ENCODE data around the gene DHRS4L2. TPM values are rescaled to one million over a fixed set of nuclear protein-coding genes. Genes with fewer than 3 reads are reported as not detected.

The DHRS4L2 gene
- total RNA-seq, result 6.7 and 8.3 TPM in 2 replicates

DNA sequence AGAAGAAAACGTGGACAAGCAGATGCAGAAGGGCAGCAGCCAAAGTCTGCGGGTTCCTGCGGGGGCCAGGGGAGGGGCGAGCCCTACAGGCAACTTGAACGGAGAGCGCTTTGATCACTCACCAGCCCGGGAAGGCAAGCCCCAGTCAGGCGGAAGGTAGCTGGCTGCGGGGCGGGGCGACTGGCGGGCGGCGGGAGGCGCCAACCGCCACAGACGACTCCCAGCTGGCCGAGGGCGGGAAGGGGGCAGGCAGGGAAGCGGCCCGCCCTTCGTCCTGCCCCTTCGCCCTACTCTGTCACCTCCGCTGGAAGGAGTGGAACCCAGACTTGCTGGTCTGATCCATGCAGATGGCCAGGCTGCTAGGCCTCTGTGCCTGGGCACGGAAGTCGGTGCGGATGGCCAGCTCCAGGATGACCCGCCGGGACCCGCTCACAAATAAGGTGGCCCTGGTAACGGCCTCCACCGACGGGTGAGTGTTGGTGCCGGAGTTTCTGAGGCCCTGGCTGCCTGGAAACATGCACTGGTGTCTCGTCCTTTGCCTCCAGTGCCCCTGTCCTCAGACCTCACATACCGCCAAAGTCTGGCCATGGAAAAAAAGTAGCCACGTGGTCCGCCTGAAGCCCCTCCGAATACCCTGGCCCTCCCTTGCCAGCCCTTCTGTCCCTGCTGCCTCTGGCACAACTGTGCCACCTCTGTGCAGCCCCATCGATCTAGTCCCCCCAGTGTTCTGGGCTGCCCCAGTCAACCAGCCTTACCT, at the start of gene DHRS4L2:
DHRS4L2 (plus strand) TSS at position 323 of the 757 bp plus-strand sequence; CDS start at position 342, 19 bp downstream.

GRCh38 chr14:23953464-23954278, 35.1 kb upstream of the DHRS4L2 start, which contains the start of gene DHRS4:
Gene DHRS4, plus strand, starts transcription at chr14:23953770. Its CDS starts 19 bp downstream, at chr14:23953789.

GRCh38 chr14:24051789-24052655, 63.3 kb downstream of the DHRS4L2 start, which contains the start of gene CARMIL3:
Gene CARMIL3, plus strand, starts transcription at chr14:24052009. Its CDS starts 145 bp downstream, at chr14:24052154.

Other genes starting within 250 kb of the DHRS4L2 start
- 24.7 and 32.4 TPM in 2 replicates for gene DHRS4, start 35.2 kb upstream of the DHRS4L2 start, total RNA-seq
- 0.05 TPM in 1 of 2 replicates, not detected in the other for gene CARMIL3, start 63.1 kb downstream of the DHRS4L2 start, total RNA-seq
- not detected in 2 replicates for gene CPNE6, start 82.6 kb downstream of the DHRS4L2 start, total RNA-seq
- gene PCK2, start 105.4 kb downstream of the DHRS4L2 start, total RNA-seq, result 26.7 TPM in 2 replicates
- 48.4 and 54.9 TPM in 2 replicates for gene DCAF11, start 125.8 kb downstream of the DHRS4L2 start, total RNA-seq
- 0.30 and 0.69 TPM in 2 replicates for gene NRL, start 126.0 kb downstream of the DHRS4L2 start, total RNA-seq
- not detected in 2 replicates for gene FITM1, start 141.7 kb downstream of the DHRS4L2 start, total RNA-seq
- gene PSME1, start 147.3 kb downstream of the DHRS4L2 start, total RNA-seq, result 81.2 and 85.5 TPM in 2 replicates
- gene EMC9, start 152.7 kb downstream of the DHRS4L2 start, total RNA-seq, result 10.4 and 16.6 TPM in 2 replicates
- 63.5 and 65.1 TPM in 2 replicates for gene PSME2, start 157.7 kb downstream of the DHRS4L2 start, total RNA-seq
- gene RNF31, start 158.6 kb downstream of the DHRS4L2 start, total RNA-seq, result 28.5 and 44.6 TPM in 2 replicates
- gene IRF9, start 172.3 kb downstream of the DHRS4L2 start, total RNA-seq, result 30.5 and 42.5 TPM in 2 replicates
- gene REC8, start 183.2 kb downstream of the DHRS4L2 start, total RNA-seq, result 1.2 and 1.7 TPM in 2 replicates
- 36.2 and 52.9 TPM in 2 replicates for gene IPO4, start 199.9 kb downstream of the DHRS4L2 start, total RNA-seq
- 90.6 and 92.9 TPM in 2 replicates for gene TM9SF1, start 206.5 kb downstream of the DHRS4L2 start, total RNA-seq
- gene TSSK4, start 216.8 kb downstream of the DHRS4L2 start, total RNA-seq, result 0.14 and 0.30 TPM in 2 replicates
- gene CHMP4A, start 224.6 kb downstream of the DHRS4L2 start, total RNA-seq, result 26.1 and 33.1 TPM in 2 replicates
- gene MDP1, start 227.1 kb downstream of the DHRS4L2 start, total RNA-seq, result 7.9 and 20.5 TPM in 2 replicates
- gene NEDD8, start 243.4 kb downstream of the DHRS4L2 start, total RNA-seq, result 158 and 162 TPM in 2 replicates
- gene GMPR2, start 244.0 kb downstream of the DHRS4L2 start, total RNA-seq, result 66.8 and 89.7 TPM in 2 replicates

Measured in smooth muscle cell of the umbilical artery (primary cell).